ENCODE results near the gene MED13L.

MED13L gene

GRCh38 chr12:116062698-116063097 is 214.8 kb downstream of the MED13L start:
- no peak for DNase-seq (ENCODE audit: extremely low spot score)
- TF ChIP-seq SP1 (IDR thresholded peaks at IDR 0.05) (no peak), L3MBTL2 (conservative IDR thresholded peaks at IDR 0.05) (no peak), NFRKB (IDR thresholded peaks at IDR 0.05) (no peak), FOXA1 (IDR thresholded peaks at IDR 0.05) (no peak)
- CTCF ChIA-PET, result no interaction called here
- POLR2A ChIA-PET, result no interaction called here

- DNase-seq (ENCODE audit: extremely low spot score), result no peak
- ChIA-PET POLR2A (no interaction called here), CTCF (no interaction called here)
Measured at GRCh38 chr12:116060764-116061163, 216.7 kb downstream of the MED13L start.

GRCh38 chr12:116059904-116060303 is 217.6 kb downstream of the MED13L start:
- ChIA-PET CTCF (no interaction called here), POLR2A (no interaction called here)
- TF ChIP-seq SUZ12 (IDR thresholded peaks at IDR 0.05) (no peak), PKNOX1 (IDR thresholded peaks at IDR 0.05) (no peak), FOXK2 (IDR thresholded peaks at IDR 0.05) (no peak), ZNF384 (IDR thresholded peaks at IDR 0.05) (no peak), CTBP1 (IDR thresholded peaks at IDR 0.05; ENCODE audit: borderline replicate concordance) (no peak), FOXM1 (IDR thresholded peaks at IDR 0.05; ENCODE audit: borderline replicate concordance) (no peak), HDGF (IDR thresholded peaks at IDR 0.05; ENCODE audit: borderline replicate concordance) (no peak), SP1 (IDR thresholded peaks at IDR 0.05) (no peak), BHLHE40 (IDR thresholded peaks at IDR 0.05; ENCODE audit: borderline replicate concordance) (no peak), NFRKB (IDR thresholded peaks at IDR 0.05) (no peak)
- no peak for DNase-seq (ENCODE audit: extremely low spot score)

More at GRCh38 chr12:116060764-116061163, 216.7 kb downstream of the MED13L start:
- TF ChIP-seq ZNF384 (IDR thresholded peaks at IDR 0.05) (no peak), ELF4 (IDR thresholded peaks at IDR 0.05) (no peak), FOXA1 (IDR thresholded peaks at IDR 0.05) (no peak), SP1 (IDR thresholded peaks at IDR 0.05) (no peak), TARDBP (IDR thresholded peaks at IDR 0.05) (no peak), SUZ12 (IDR thresholded peaks at IDR 0.05) (no peak), FOXM1 (IDR thresholded peaks at IDR 0.05; ENCODE audit: borderline replicate concordance) (no peak), LEF1 (IDR thresholded peaks at IDR 0.05; ENCODE audit: borderline replicate concordance) (no peak), HDGF (IDR thresholded peaks at IDR 0.05; ENCODE audit: borderline replicate concordance) (no peak), ARNT (IDR thresholded peaks at IDR 0.05) (no peak), PKNOX1 (IDR thresholded peaks at IDR 0.05) (no peak), FOXK2 (IDR thresholded peaks at IDR 0.05) (no peak), L3MBTL2 (conservative IDR thresholded peaks at IDR 0.05) (no peak), CTBP1 (IDR thresholded peaks at IDR 0.05; ENCODE audit: borderline replicate concordance) (no peak), NFRKB (IDR thresholded peaks at IDR 0.05) (no peak), BHLHE40 (IDR thresholded peaks at IDR 0.05; ENCODE audit: borderline replicate concordance) (no peak)

GRCh38 chr12:116058574-116058973 is 218.9 kb downstream of the MED13L start:
- CTCF ChIA-PET, result no interaction called here

GRCh38 chr12:116057356-116057755 is 220.1 kb downstream of the MED13L start:
- CTCF ChIA-PET, result interaction anchor here (0.7 kb wide), 1 partner anchor 66 kb away, joined by 3 read pairs; no protein-coding TSS in a partner anchor
- TF ChIP-seq ZNF384 (IDR thresholded peaks at IDR 0.05) (no peak), NFRKB (IDR thresholded peaks at IDR 0.05) (no peak)
- DNase-seq (ENCODE audit: extremely low spot score), result no peak
- POLR2A ChIA-PET, result no interaction called here

More at GRCh38 chr12:116058574-116058973, 218.9 kb downstream of the MED13L start:
- POLR2A ChIA-PET, result no interaction called here
- no peak for TF ChIP-seq FOXA1 (IDR thresholded peaks at IDR 0.05)
- TF ChIP-seq ZNF384 (IDR thresholded peaks at IDR 0.05), result no peak
- no peak for TF ChIP-seq PKNOX1 (IDR thresholded peaks at IDR 0.05)
- no peak for TF ChIP-seq SUZ12 (IDR thresholded peaks at IDR 0.05)
- TF ChIP-seq SP1 (IDR thresholded peaks at IDR 0.05), result no peak
- no peak for TF ChIP-seq HDGF (IDR thresholded peaks at IDR 0.05; ENCODE audit: borderline replicate concordance)
- TF ChIP-seq BHLHE40 (IDR thresholded peaks at IDR 0.05; ENCODE audit: borderline replicate concordance), result no peak
- TF ChIP-seq LEF1 (IDR thresholded peaks at IDR 0.05; ENCODE audit: borderline replicate concordance), result no peak
- no peak for TF ChIP-seq NFRKB (IDR thresholded peaks at IDR 0.05)
- no peak for DNase-seq (ENCODE audit: extremely low spot score)

GRCh38 chr12:116055895-116056607 is 221.4 kb downstream of the MED13L start:
- no peak for DNase-seq (ENCODE audit: extremely low spot score)
- ChIA-PET CTCF (no interaction called here), POLR2A (no interaction called here)
- TF ChIP-seq FOXK2 (IDR thresholded peaks at IDR 0.05), result no peak

GRCh38 chr12:116054280-116054679 is 223.2 kb downstream of the MED13L start:
- CTCF ChIA-PET, result no interaction called here

More at GRCh38 chr12:116054280-116054679, 223.2 kb downstream of the MED13L start:
- POLR2A ChIA-PET, result no interaction called here
- TF ChIP-seq SP1 (IDR thresholded peaks at IDR 0.05) (no peak), FOXM1 (IDR thresholded peaks at IDR 0.05; ENCODE audit: borderline replicate concordance) (no peak), SUZ12 (IDR thresholded peaks at IDR 0.05) (no peak), NFRKB (IDR thresholded peaks at IDR 0.05) (no peak), LEF1 (IDR thresholded peaks at IDR 0.05; ENCODE audit: borderline replicate concordance) (no peak), BHLHE40 (IDR thresholded peaks at IDR 0.05; ENCODE audit: borderline replicate concordance) (no peak), FOXK2 (IDR thresholded peaks at IDR 0.05) (no peak), TARDBP (IDR thresholded peaks at IDR 0.05) (no peak), HDGF (IDR thresholded peaks at IDR 0.05; ENCODE audit: borderline replicate concordance) (no peak), ARNT (IDR thresholded peaks at IDR 0.05) (no peak), FOXA1 (IDR thresholded peaks at IDR 0.05) (no peak), PKNOX1 (IDR thresholded peaks at IDR 0.05) (no peak), L3MBTL2 (conservative IDR thresholded peaks at IDR 0.05) (no peak), CTBP1 (IDR thresholded peaks at IDR 0.05; ENCODE audit: borderline replicate concordance) (no peak), ZNF384 (IDR thresholded peaks at IDR 0.05) (no peak), ELF4 (IDR thresholded peaks at IDR 0.05) (no peak)
- no peak for DNase-seq (ENCODE audit: extremely low spot score)

Data from HEK293T (cell line).